H1 (cell line): ENCODE data around the gene PDZD4. TPM values are rescaled to one million over a fixed set of nuclear protein-coding genes. Genes with fewer than 3 reads are reported as not detected.

Source experiments
- CTCF ChIA-PET: fragments of 300-600 bp; sonication (Branson Sonifier 250); formaldehyde crosslinking; loops from one replicate; lab custom pipeline; 2021; ENCODE audit not compliant: partially characterized antibody; lab: Charles Lee
- POLR2A ChIA-PET: fragments of 300-600 bp; sonication (Branson Sonifier 250); formaldehyde crosslinking; loops from one replicate; lab custom pipeline; 2021; ENCODE audit warnings: inconsistent platforms; ENCODE audit not compliant: partially characterized antibody; lab: Charles Lee
- DNase-seq, 2 experiments: peaks; one replicate each; pipeline versions ENCODE4 v3.0.0 to v3.0.0-alpha.2; 2010 to 2022; ENCODE audit warnings: low spot score in 2 of 2, low read depth in 1 of 2, mixed read lengths in 1 of 2
- FAIRE-seq: peaks from 2 replicates; lab custom pipeline; 2011; peaks lifted over from hg19 to GRCh38; lab: Jason Lieb, UNC
- H2AFZ ChIP-seq: 2 replicates; pipeline ENCODE4 v1.8.1; 2012; ENCODE audit warnings: low read length, inconsistent platforms
- H2AK5ac ChIP-seq: 2 replicates; pipeline ENCODE4 v1.6.1; 2013; ENCODE audit warnings: low read depth, low read length
- H2BK120ac ChIP-seq: replicated peaks from 2 replicates; pipeline ENCODE3; 2013; ENCODE audit warnings: low read depth, low read length, inconsistent platforms
- H2BK12ac ChIP-seq: 2 replicates; pipeline ENCODE4 v1.6.1; 2013; ENCODE audit warnings: low read depth, low read length
- H2BK15ac ChIP-seq: 2 replicates; pipeline ENCODE4 v1.6.1; 2013; ENCODE audit warnings: low read length
- H2BK20ac ChIP-seq: 2 replicates; pipeline ENCODE4 v1.6.1; 2013; ENCODE audit warnings: low read length
- H2BK5ac ChIP-seq: 2 replicates; pipeline ENCODE4 v1.6.1; 2013; ENCODE audit warnings: low read depth, low read length
- H3K14ac ChIP-seq: 2 replicates; pipeline ENCODE4 v1.6.1; 2013; ENCODE audit warnings: inconsistent platforms; ENCODE audit not compliant: insufficient read length
- H3K18ac ChIP-seq: 2 replicates; pipeline ENCODE4 v1.6.1; 2013; ENCODE audit warnings: low read length; ENCODE audit errors: extremely low read depth
- H3K23ac ChIP-seq: 2 replicates; pipeline ENCODE4 v1.6.1; 2013; ENCODE audit warnings: inconsistent platforms; ENCODE audit not compliant: insufficient read length
- H3K23me2 ChIP-seq: 2 replicates; pipeline ENCODE4 v1.6.1; 2013; ENCODE audit warnings: low read depth, low read length
- H3K27ac ChIP-seq: 2 replicates; pipeline ENCODE4 v1.6.1; 2011; ENCODE audit warnings: low read depth, low read length, inconsistent platforms
- H3K27me3 ChIP-seq, 4 experiments: replicated peaks in 1 of 4; 1 replicate in 1 of 4; 2 replicates in 3 of 4; pipeline versions ENCODE4 v1.6.1 to v1.8.1; 2011 to 2013; ENCODE audit warnings: low read length in 3 of 4, mild to moderate bottlenecking in 3 of 4, inconsistent platforms in 2 of 4, mixed read lengths in 2 of 4, moderate library complexity in 1 of 4; ENCODE audit not compliant: control insufficient read depth in 3 of 4, insufficient read depth in 3 of 4; ENCODE audit errors: extremely low read depth in 1 of 4
- H3K36me3 ChIP-seq, 4 experiments: 2 replicates each; pipeline versions ENCODE4 v1.6.1 to v1.8.1; 2011 to 2013; ENCODE audit warnings: mild to moderate bottlenecking in 4 of 4, low read length in 3 of 4, moderate library complexity in 2 of 4, control low read depth in 1 of 4, inconsistent platforms in 1 of 4; ENCODE audit not compliant: insufficient read depth in 4 of 4, control insufficient read depth in 2 of 4
- H3K4ac ChIP-seq: replicated peaks from 2 replicates; pipeline ENCODE3; 2013; ENCODE audit warnings: low read length, low read depth, mixed read lengths, inconsistent platforms; ENCODE audit not compliant: insufficient read length
- H3K4me1 ChIP-seq, 4 experiments: replicated peaks in 1 of 4; 1 replicate in 1 of 4; 2 replicates in 3 of 4; pipeline versions ENCODE4 v1.6.1 to v1.8.1; 2011 to 2013; ENCODE audit warnings: low read length in 3 of 4, inconsistent platforms in 2 of 4, mixed read lengths in 1 of 4; ENCODE audit not compliant: insufficient read depth in 4 of 4, control insufficient read depth in 3 of 4
- H3K4me2 ChIP-seq, 2 experiments: 2 replicates each; pipeline versions ENCODE4 v1.6.1 to v1.8.1; 2011 to 2013; ENCODE audit warnings: low read depth in 2 of 2, low read length in 2 of 2, control low read depth in 1 of 2, inconsistent platforms in 1 of 2, mild to moderate bottlenecking in 1 of 2; ENCODE audit not compliant: insufficient read depth in 1 of 2
- H3K4me3 ChIP-seq, 4 experiments: fragments of 200-600, 300-600 bp in 1 of 4; sonication (generic), shearing (Covaris generic), sonication (Bioruptor Twin) in 1 of 4; 2 replicates each; pipeline versions ENCODE4 v1.5.1 to v1.8.1; 2011 to 2016; ENCODE audit warnings: low read length in 4 of 4, low read depth in 3 of 4, control low read depth in 2 of 4, inconsistent platforms in 2 of 4, mild to moderate bottlenecking in 2 of 4, mixed read lengths in 1 of 4, moderate library complexity in 1 of 4; ENCODE audit not compliant: insufficient read depth in 2 of 4; ENCODE audit errors: extremely low read depth in 1 of 4
- H3K56ac ChIP-seq: replicated peaks from 2 replicates; pipeline ENCODE3; 2013; ENCODE audit warnings: low read depth, mild to moderate bottlenecking, mixed read lengths, low read length, inconsistent platforms; ENCODE audit not compliant: insufficient read length
- H3K79me1 ChIP-seq: 2 replicates; pipeline ENCODE4 v1.6.1; 2013; ENCODE audit warnings: low read depth, low read length, control low read depth
- H3K79me2 ChIP-seq, 2 experiments: 2 replicates each; pipeline versions ENCODE4 v1.6.1 to v1.8.1; 2012 to 2013; ENCODE audit warnings: low read length in 2 of 2, mild to moderate bottlenecking in 2 of 2, inconsistent platforms in 1 of 2; ENCODE audit not compliant: insufficient read depth in 2 of 2, control insufficient read depth in 1 of 2
- H3K9ac ChIP-seq, 4 experiments: replicated peaks in 1 of 4; 1 replicate in 1 of 4; 2 replicates in 3 of 4; pipeline versions ENCODE4 v1.6.1 to v1.8.1; 2011 to 2013; ENCODE audit warnings: low read depth in 3 of 4, low read length in 3 of 4, control low read depth in 2 of 4, mild to moderate bottlenecking in 2 of 4, moderate library complexity in 2 of 4, inconsistent platforms in 1 of 4; ENCODE audit errors: extremely low read depth in 1 of 4
- H3K9me3 ChIP-seq, 2 experiments: 2 replicates each; pipeline versions ENCODE4 v1.6.1 to v1.8.1; 2012 to 2013; ENCODE audit warnings: mild to moderate bottlenecking in 2 of 2, moderate library complexity in 2 of 2, control low read depth in 1 of 2, inconsistent platforms in 1 of 2, low read depth in 1 of 2, low read length in 1 of 2, mixed read lengths in 1 of 2; ENCODE audit not compliant: insufficient read depth in 2 of 2
- H4K20me1 ChIP-seq, 2 experiments: replicated peaks in 1 of 2; 2 replicates each; pipeline versions ENCODE3 to v1.8.1; 2011 to 2013; ENCODE audit warnings: inconsistent platforms in 2 of 2, low read length in 2 of 2, mild to moderate bottlenecking in 1 of 2; ENCODE audit not compliant: insufficient read depth in 2 of 2, control insufficient read depth in 1 of 2
- H4K5ac ChIP-seq: 2 replicates; pipeline ENCODE4 v1.6.1; 2013; ENCODE audit warnings: low read length, low read depth, mixed read lengths, inconsistent platforms; ENCODE audit not compliant: insufficient read length
- H4K8ac ChIP-seq: 2 replicates; pipeline ENCODE4 v1.8.0; 2013; ENCODE audit warnings: mild to moderate bottlenecking, moderate library complexity, low read length, inconsistent platforms; ENCODE audit not compliant: insufficient read depth; ENCODE audit errors: extremely low read depth
- H4K91ac ChIP-seq: replicated peaks from 2 replicates; pipeline ENCODE3; 2013; ENCODE audit warnings: low read length, mixed read lengths, inconsistent platforms; ENCODE audit not compliant: insufficient read length
- BACH1 ChIP-seq: IDR thresholded peaks from 2 replicates; pipeline ENCODE4 v1.6.1; 2012; ENCODE audit warnings: low read length, improper control_type of control experiment
- BCL11A ChIP-seq, 2 experiments: IDR thresholded peaks; one replicate each; pipeline ENCODE4 v1.6.1; 2011; ENCODE audit warnings: low read depth in 2 of 2, low read length in 2 of 2, mild to moderate bottlenecking in 2 of 2
- GABPA ChIP-seq: IDR thresholded peaks from 2 replicates; pipeline ENCODE4 v1.6.1; 2011; ENCODE audit warnings: mild to moderate bottlenecking, low read length, moderate library complexity, borderline replicate concordance; ENCODE audit not compliant: insufficient read depth
- RAD21 ChIP-seq, 2 experiments: IDR thresholded peaks in 1 of 2; conservative IDR thresholded peaks in 1 of 2; 2 replicates each; pipeline ENCODE4 v1.6.1; 2011; ENCODE audit warnings: low read depth in 2 of 2, low read length in 2 of 2, improper control_type of control experiment in 1 of 2, inconsistent platforms in 1 of 2, mild to moderate bottlenecking in 1 of 2, moderate library complexity in 1 of 2
- RBBP5 ChIP-seq: IDR thresholded peaks from 2 replicates; pipeline ENCODE4 v1.7.1; 2012; ENCODE audit warnings: low read depth, mild to moderate bottlenecking, inconsistent platforms, low read length, moderate library complexity, borderline replicate concordance
- SUZ12 ChIP-seq: fragments of 200-600 bp; sonication (generic); IDR thresholded peaks from 2 replicates; pipeline ENCODE4 v1.6.1; 2012; ENCODE audit warnings: mild to moderate bottlenecking, inconsistent platforms, low read length, moderate library complexity, mixed read lengths
- TBP ChIP-seq: IDR thresholded peaks from 2 replicates; pipeline ENCODE4 v1.6.1; 2011; ENCODE audit warnings: low read depth, low read length, improper control_type of control experiment
- TEAD4 ChIP-seq: IDR thresholded peaks from 2 replicates; pipeline ENCODE4 v1.6.1; 2012; ENCODE audit warnings: low read depth, low read length, inconsistent platforms, mixed read lengths
- USF2 ChIP-seq: IDR thresholded peaks from 2 replicates; pipeline ENCODE4 v1.6.1; 2011; ENCODE audit warnings: low read length, improper control_type of control experiment
- WGBS, 2 experiments: shearing (Covaris generic) in 1 of 2; methylation state at CpG; one replicate each; pipeline versions ENCODE4 v1.1.6 to v1.1.7; 2013 to 2015; ENCODE audit warnings: low lambda C conversion rate in 2 of 2, mixed read lengths in 2 of 2, inconsistent platforms in 1 of 2, low coverage in 1 of 2, missing lambda C conversion rate in 1 of 2; ENCODE audit not compliant: insufficient replicate concordance in 2 of 2, insufficient coverage in 1 of 2, insufficient read length in 1 of 2; ENCODE audit errors: extremely low coverage in 1 of 2, missing lambda C conversion rate in 1 of 2; 5-methylcytosine and 5-hydroxymethylcytosine counted together
- polyA plus RNA-seq, 7 experiments: library from polyadenylated mRNA; depleted of rRNA in 3 of 7; stranded (reverse) in 5 of 7; unstranded in 2 of 7; fragments of >200 nt in 5 of 7; fragments of 200-250 nt in 2 of 7; gene quantifications; 1 replicate in 5 of 7; 2 replicates in 1 of 7; 4 replicates in 1 of 7; pipeline versions ENCODE4 v1.2.1 to v1.2.3, GENCODE V29; 2011 to 2013; ENCODE audit warnings: missing spikeins in 2 of 7, mixed read lengths in 2 of 7
- total RNA-seq: library from RNA; stranded (reverse); fragmentation: NEBNext Ultra II Directional; extraction: Animal tissue kit (Norgen Biotek cat#: 25700); gene quantifications from 2 replicates; pipeline ENCODE4 v1.2.1, GENCODE V29; 2021

The PDZD4 gene
- total and polyA plus RNA-seq, 2 of the 8 experiments (the other 6 are each of a cell fraction or from before 2014, with no cell fraction given): 45.8 to 169 TPM

DNA sequence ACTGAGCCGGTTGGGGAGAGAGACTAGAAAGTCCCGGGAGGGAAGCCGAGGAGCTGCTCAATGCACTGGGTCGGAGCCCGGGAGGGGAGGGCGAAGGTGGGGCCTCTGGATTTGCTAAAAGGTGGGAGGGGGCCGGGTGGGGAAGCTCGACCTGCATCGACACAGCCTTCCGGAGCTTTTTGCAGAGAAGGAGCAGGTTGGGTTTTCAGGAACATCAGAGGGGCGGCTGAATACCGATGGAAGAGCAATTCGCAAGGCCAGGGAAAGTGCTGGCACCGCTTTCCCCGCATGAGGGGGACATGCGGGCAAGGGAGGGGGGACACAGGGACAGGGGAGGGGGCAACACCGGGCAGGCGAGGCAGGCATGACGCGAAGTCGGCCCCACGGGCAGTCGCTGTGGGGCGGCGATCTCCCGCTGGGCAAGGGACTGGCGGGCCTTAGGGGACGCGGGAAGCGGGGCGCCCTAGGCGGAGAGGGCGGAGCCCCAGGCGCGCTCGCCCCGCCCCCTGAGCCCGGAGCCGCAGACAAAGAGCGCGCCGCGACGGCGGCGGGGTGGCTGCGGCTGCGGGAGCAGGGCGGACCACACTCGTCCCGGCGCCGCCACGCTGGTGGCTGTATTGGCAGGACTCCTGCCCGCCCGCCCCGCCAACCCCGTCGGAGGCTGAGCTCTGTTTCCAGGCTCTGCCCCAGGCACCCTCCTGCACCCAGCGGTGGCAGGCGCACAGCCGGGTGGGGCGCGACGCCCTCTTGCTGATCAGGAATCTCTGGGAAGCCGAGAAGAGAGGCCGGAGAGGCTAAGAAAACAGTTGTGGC lies 11.6 kb downstream of the PDZD4 start:
- Histone ChIP-seq H3K18ac (no peak overlapping the region; the same call in 1 of the 2 replicates), H3K79me1 (peaks cover 2% of the 10 kb centered on the region; the same call in 1 of the 2 replicates), H3K4me1 (peaks cover 0 to 21% (median 6%) of the 10 kb centered on the region in 4 experiments; a peak in 6 of 7 replicates), H3K56ac (no peak overlapping the region), H2BK5ac (peak overlapping the region; percentile 44; the same call in 1 of the 2 replicates), H3K4me2 (peak overlapping the region; percentile 68 to 80), H3K4ac (no peak overlapping the region), H2AFZ (no peak overlapping the region), H3K79me2 (peaks cover 19 to 76% of the 10 kb centered on the region in 2 experiments), H3K4me3 (peak overlapping the region; percentile 27 to 57 (median 39)), H3K14ac (no peak overlapping the region), H2BK12ac (no peak overlapping the region), H2BK20ac (no peak overlapping the region), H3K27ac (peak overlapping the region; percentile 63; the same call in 1 of the 2 replicates), H3K23me2 (peaks cover 2% of the 10 kb centered on the region; the same call in 1 of the 2 replicates), H3K36me3 (no peaks in the 10 kb centered on the region; a peak in 1 of 8 replicates), H2BK15ac (no peak overlapping the region), H2AK5ac (no peak overlapping the region), H3K27me3 (no peaks in the 10 kb centered on the region), H3K23ac (no peak overlapping the region), H3K9ac (peak overlapping the region in 3 of 4 experiments; percentile 48 to 64 (median 60); a peak in 4 of 7 replicates), H2BK120ac (no peak overlapping the region), H4K8ac (peak overlapping the region; percentile 51; the same call in 1 of the 2 replicates), H3K9me3 (no peaks in the 10 kb centered on the region), H4K20me1 (peaks cover 0 to 12% of the 10 kb centered on the region in 2 experiments), H4K5ac (peak overlapping the region; percentile 43), H4K91ac (no peak overlapping the region)
- ChIA-PET CTCF (interaction anchor here (0.7 to 2.2 kb wide), 12 partner anchors 9 to 132 kb away, joined by 3 to 6 read pairs (median 4); partner anchors contain the start of genes L1CAM and PLXNB3), POLR2A (interaction anchor here (0.5 to 3.6 kb wide), 14 partner anchors 10 to 152 kb away, joined by 3 to 23 read pairs (median 4); partner anchors contain the start of genes IDH3G and SSR4)
- DNase-seq (peak in 1 of 2 experiments; percentile 75), FAIRE-seq (no peak)
- 39% methylated on average over 5 of the region's 67 CpGs; no CpG with 5 or more reads in 1 of the 2 experiments for WGBS, 2 experiments
- TF ChIP-seq GABPA (no peak), SUZ12 (no peak), RAD21 (IDR thresholded peaks at IDR 0.05 in 1 of 2, conservative IDR thresholded peaks at IDR 0.05 in 1 of 2; ENCODE audit: low read depth in 2 of 2, low read length in 2 of 2) (no peak), TEAD4 (no peak), USF2 (no peak), BACH1 (no peak), TBP (no peak), BCL11A (IDR thresholded peaks at IDR 0.05; ENCODE audit: low read depth in 2 of 2, low read length in 2 of 2) (no peak), RBBP5 (0 out of 2 replicates have a peak, but pooled peaks have one; percentile 18)
